ENCODE data around the gene LLGL2.

The LLGL2 gene

DNA sequence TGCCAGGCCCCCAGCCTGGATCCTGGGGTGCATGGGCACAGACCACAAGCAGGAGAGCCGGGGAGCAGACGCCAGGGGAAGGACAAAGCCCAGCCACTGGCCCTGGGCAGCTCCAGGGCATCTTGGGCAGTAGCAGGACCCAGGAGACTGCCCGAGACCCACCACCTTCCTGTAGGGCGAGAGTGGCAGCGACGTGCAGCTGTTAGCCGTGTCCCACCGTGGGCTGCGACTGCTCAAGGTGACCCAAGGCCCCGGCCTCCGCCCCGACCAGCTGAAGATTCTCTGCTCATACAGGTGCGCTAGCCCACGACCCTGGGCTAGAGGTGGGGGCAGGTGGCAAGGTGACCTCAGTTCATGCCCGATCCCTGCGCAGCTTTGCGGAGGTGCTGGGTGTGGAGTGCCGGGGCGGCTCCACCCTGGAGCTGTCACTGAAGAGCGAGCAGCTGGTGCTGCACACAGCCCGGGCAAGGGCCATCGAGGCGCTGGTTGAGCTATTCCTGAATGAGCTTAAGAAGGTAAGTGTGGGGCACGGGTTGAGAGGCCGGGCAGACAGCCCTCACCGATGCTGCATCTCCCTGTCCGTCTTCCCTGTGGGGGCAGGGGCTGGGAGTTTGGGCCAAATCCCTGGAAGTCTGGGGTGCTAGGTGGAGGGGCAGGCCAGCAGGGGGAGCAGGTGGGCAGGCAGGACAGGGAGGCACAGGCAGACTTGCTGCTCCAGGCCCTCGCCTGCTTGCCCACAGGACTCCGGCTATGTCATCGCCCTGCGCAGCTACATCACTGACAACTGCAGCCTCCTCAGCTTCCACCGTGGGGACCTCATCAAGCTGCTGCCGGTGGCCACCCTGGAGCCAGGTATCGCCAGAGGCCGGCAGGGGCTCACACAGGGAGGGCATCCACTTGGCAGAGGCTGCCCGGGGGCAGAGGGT lies 94.3 kb downstream of the LLGL2 start:
- DNase-seq, result peak; percentile 66

DNA sequence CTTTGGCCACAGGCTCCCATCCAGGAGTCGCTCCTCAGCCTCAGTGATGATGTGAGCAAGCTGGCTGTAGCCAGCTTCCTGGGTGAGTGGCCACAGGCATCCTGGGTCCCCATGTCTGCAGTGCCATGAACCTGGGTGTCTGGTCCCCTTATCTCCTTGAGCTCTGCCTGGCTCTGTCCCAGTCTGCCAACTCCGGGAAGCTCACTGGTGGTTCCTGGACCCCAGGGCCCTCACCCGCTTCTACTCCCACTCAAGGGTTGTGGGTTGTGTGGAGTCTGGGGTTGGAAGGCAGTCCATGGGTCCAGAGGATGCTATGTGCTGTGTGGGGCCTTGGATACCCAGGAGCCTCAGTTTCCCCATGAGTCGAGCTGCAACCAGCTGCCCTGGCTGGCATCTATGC lies 96.0 kb downstream of the LLGL2 start:
- DNase-seq, result no peak

DNA sequence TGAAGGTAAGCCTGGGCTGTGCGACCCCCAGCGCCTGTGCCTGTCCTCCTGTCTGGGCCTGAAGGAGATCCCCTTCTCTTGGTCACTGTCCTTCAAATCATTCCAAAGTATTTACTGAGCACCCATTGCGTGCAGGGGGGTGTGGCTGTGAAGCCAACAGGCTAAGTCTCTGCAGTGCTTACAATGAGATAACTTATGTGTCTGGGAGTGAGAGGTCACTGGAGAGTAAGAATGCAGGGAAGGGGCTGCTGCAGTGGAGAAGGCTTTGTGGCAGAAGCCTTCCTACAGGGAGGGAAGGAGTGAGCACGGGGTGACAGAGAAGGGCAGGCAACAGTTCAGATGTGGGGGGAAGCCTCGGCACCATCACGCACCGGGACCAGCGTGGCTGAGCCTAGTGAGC lies 96.6 kb downstream of the LLGL2 start:
- DNase-seq, result no peak

DNA sequence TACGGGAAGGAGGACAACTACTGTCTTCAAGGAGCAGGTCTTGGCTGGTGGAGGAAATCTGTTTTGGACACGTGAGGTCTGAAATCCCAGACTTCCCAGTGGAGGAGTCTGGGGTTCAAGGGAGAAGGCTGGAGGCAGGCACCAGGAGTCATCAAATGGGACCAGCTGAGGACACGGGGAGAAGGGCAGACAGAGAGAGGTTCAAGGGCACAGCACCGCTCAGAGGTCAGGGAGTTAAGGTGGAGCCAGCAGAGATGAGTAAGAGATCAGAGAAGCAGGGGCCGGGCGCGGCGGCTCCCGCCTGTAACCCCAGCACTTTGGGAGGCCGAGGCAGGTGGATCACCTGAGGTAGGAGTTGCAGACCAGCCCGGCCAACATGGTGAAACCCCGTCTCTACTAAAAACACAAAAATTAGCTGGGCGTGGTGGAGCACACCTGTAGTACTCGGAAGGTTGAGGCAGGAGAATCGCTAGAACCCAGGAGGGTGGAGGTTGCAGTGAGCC lies 97.3 kb downstream of the LLGL2 start:
- DNase-seq, result no peak

DNA sequence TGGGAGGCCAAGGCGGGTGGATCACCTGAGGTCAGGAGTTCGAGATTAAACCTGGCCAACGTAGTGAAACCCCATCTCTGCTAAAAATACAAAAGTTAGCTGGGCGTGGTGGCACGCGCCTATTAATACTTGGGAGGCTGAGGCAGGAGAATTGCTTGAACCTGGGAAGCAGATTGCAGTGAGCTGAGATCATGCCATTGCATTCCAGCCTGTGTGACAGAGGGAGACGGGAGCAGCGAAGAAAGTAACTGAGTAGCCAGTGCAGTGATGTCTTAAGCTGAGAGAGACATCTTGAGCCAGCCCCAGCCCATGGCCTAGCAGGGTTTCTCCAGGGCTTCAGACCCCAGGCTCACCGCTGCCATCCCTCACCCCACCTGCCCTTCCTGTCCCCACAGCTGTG lies 97.9 kb downstream of the LLGL2 start:
- no peak for DNase-seq

DNA sequence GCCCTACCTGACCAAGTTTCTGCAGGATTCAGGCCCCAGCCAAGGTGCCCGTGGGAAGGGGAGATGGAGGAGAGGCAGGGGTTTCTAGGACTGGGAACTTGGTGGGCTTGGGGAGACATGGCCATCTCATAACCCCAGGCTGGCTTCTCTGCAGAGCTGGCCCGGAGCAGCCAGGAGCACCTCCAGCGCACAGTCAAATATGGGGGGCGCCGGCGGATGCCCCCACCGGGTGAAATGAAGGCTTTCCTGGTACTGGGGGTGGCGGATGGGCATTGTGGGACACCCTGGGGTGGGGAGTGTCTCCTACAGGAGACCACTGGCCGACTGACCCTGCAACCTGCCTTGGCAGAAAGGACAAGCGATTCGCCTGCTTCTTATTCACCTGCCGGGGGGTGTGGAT lies 98.5 kb downstream of the LLGL2 start:
- no peak for DNase-seq
